HPDE6-E6E7 (cell line): ENCODE results near the gene RGPD4.
"Not testable (repeated sequence)": the region's sequence is repeated elsewhere in the genome, so short reads cannot be mapped to it uniquely, and the experiment has no call there.

Experiments used
- DNase-seq: peaks from one replicate; pipeline ENCODE4 v3.0.0; 2011; ENCODE audit warnings: missing footprints; ENCODE audit errors: extremely low spot score

Gene RGPD4

DNA sequence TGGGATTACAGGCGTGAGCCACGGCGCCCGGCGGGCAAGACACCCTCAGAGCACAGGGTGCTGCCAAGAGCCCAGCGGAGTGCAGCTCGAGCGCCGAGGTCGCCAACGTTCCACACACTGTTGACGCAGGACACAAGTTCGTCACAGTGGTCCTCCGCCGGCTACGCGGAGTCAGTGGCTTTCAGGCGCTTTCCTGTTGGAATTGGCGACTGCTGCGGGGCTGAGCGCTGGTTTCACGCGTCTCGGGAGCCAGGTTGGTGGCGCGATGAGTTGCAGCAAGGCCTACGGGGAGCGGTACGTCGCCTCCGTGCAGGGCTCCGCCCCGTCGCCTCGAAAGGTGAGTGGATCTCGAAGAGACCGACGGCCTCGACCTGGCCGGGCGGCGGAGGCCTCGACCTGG, at the start of gene RGPD4:
RGPD4 (plus strand) TSS at position 144 of the 400 bp plus-strand sequence; CDS start at position 266, 122 bp downstream.
- not testable (repeated sequence) for DNase-seq

DNA sequence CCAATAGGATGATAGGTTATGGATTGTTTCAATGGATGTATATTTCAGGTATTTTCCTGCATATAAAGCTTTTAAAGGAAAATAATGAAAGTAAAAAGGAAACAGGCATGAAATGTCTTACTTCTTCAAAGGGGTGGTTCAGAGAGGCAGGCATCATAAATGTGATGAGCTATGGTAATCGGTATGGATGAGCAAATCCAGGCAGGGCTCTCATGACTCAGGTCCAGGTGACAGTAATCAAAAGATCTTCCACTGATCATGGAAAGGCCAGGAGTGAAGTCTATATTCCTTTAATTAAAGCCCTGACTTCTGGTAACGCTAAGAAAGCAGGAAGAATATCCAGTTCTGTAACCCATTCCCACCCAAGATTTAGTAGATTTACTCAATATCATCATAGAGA, 48.7 kb upstream of the RGPD4 start:
- no peak for DNase-seq

DNA sequence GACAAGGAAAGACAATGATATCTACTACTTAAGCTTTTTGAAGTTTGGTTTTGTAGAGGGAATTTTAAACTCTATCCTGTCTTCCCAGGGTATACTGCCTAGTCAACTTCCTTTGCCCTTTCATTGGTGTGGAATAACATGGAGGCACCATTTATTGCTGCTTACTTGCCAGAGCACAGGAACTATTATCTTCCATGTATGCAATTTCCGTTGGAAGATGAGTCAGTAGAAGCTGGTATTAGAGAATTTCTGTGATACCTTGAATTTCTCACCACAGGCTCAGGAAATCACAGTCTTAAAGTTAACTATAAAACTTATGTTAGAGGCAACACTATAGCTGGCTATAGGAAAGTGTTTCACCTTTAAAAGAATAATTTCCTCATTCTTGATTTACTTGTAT, 40.9 kb upstream of the RGPD4 start:
- no peak for DNase-seq

DNA sequence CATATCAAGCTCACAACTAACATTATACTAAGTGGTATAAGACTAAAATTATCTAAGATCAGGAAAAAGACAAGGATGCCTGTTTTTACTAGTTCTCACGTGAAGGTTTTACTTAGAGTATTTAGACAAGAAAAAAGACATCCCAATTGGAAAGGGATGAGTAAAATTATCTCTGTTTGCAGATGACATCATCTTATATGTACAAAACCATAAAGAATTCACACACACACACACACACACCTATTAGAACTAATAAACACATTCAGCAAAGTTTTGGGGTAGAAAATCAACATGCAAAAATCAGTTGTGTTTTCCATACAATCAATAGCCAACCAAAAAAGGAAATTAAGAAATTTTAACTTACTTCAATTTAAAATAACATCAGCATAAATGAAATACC, 35.9 kb upstream of the RGPD4 start:
- no peak for DNase-seq

DNA sequence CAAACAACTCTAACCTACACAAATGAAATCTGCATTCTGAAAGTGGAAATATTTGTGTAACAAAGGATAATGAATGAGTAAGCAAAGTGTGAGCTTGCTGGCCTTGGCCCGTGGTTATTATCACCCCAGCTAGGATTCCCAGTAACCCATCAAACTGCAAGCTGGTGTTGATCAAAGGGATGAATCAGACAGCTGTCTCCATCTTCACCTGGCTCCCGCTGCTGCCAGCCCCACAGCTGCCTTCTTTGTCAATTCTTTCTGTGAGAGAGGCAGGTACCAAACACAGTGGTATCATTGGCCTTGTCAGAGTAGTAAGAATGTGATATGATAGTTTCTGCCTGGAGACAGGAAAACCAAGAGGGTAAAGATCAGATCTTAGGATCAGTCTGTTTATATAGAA, 25.2 kb upstream of the RGPD4 start:
- no peak for DNase-seq

DNA sequence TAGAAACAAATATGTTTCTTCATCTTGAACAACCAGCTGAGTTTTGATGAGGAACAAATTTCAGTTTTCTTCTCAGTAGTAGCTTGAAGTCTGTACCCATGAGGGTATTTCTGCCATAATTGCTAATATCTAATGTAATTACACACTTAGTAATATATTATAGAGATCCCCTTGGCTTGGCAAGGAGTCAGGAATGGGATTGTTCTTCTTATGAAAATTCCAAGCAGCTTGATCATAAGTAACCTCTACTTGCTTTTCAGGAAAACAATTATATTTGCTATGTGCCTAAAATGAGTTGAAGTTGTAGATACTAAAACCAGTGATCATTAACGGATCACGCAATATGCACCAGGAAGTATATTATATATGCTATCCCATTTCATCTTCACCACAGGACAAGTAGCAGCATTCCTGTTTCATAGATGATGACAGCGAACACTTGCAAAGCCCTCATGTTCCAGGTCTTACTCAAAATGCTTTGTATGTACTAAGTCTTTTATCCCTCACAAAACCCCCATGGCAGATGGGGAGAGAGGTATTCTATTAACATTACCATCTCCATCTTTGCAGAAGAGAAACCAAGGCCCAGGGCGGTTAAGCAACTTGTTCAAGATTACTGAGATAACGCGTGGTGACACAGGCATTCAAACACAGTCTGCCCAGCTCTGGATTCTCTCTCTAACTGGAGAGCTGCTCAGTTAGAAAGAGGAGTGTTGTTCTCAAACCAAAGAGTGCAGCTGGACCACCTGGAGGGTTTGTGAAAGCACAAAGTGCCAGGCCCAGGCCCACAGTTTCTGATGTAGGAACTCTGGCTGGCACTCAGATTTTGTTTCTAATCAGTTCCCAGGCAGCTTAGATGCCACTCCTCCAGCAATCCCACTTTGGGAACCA, 21.8 kb upstream of the RGPD4 start:
- no peak for DNase-seq

DNA sequence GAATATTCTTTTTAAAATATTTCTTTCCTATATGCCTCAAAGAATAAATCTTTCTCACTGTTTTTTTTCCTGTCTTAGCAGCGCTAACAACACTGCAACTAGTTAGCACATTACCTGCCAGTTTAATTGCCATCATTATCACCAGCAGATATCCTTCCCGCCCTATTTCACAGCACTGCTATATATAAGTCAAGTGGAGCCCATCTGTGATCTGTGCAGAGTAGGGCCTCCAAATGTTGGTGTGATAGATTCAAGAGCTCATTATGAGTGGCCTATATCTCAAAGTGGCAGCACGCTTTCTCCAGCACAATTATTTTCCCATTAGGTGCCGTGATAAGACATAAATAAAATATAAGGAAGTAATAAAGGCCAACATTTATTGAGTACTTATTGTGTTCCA, 19.8 kb upstream of the RGPD4 start:
- no peak for DNase-seq

DNA sequence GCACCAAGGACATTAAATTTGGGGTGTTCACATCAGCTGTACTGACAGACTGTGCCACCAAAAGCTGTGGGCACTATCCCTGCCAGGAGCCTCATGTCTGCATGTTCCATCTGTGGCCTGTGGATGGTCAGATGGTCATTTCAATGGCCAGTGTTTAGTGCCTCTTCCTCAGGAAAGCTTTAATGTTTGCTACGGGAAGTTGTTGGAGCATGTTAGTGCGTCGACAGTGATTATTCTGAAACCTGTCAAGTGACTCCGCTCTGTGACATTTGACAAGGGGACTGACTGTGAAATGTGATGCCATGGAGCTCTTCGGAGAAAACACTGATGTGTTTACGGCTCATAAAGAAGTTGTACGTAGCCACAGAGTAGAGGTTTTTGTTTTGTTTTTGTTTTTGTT, 18.7 kb upstream of the RGPD4 start:
- DNase-seq: no peak

DNA sequence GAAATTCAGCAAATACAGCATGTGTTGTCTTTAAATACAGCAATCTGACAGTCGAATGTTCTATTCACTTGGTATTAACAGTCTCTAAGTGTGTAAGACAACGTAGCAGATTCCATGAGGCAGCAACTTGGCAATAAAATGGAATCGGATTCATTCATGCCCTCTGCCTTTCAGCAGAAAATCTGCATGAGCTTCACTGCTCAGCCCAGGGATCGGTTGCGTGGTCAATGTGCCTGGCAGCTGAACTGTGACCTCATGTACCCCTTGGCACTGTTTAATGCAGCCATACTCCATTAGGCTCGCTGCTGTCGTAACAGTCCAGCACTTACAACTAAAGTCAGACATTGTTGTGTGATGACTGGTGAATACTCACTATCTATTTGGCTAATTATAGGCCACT, 17.7 kb upstream of the RGPD4 start:
- no peak for DNase-seq

DNA sequence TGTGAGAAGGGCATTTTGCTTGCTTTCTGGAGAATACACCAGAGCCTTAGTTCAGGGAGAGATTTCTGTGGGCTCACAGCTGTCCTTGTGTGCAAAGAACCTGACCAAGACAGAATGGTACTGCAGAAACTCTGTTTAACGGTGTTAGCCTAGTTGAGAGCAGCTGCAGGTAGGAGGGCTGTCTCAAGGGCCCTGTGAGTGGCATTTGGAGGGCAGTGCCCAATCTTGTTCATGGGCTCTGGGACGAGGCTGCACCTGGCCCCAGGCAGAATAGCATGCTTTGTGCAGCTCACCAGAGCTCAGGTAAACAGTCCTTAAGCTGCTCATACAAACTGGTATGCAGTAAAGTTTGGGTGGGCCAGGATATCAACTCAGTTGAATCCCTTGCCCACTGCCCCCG, 16.9 kb upstream of the RGPD4 start:
- DNase-seq: no peak

DNA sequence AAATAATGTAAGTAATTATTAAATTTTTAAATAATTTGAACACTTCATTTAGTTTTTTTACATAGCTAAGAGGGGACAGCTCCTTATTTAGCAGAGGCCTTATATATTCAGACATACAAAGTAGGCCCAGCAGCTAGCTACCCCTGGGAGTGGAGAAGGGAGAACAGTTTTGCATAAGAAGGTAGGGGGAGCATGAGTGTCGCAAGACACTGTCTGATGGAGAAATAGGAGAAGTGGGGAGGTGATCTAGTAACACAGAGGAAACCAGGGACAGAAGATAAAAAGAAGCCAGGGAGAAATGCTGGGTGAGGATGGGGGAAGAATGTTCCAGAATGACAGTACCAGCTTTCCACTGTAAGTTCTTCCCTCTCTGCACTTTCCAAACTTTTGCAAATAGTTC, 16.0 kb upstream of the RGPD4 start:
- DNase-seq: no peak

DNA sequence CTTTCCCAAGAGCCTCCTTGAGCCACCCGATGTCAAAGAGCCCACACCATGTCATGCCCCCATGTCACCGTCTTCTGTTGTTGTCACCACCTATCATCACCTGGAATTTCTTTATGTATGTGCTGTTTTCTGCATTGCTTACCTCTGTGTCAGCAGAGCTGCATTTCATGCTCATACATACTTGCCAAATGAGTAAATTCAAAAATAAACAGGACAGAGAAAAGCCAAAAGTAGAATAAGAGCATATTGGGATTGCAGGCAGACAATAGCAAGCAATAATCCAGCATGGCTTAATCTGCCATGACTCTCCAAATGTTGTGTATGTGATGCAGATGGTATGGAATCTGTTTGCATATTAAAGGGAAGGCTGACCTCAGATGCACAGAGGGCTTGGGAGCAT, 15.3 kb upstream of the RGPD4 start:
- no peak for DNase-seq

DNA sequence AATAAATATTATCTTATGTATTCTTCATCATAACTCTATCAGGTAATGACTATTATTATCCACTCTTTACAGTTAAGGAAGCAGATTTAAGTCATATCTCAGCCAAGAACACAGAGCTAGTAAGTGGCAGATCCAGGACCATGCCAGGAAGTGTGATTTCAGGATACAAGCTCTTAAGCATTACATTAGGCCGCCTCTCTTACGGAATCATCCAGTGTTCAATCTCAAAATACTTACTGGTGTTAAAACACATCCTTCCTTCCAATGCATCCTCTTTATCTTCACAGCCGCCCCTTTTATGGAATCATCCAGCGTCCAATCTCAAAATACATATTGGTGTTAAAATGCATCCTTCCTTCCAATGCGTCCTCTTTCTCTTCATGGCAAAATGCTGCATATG, 14.7 kb upstream of the RGPD4 start:
- no peak for DNase-seq

DNA sequence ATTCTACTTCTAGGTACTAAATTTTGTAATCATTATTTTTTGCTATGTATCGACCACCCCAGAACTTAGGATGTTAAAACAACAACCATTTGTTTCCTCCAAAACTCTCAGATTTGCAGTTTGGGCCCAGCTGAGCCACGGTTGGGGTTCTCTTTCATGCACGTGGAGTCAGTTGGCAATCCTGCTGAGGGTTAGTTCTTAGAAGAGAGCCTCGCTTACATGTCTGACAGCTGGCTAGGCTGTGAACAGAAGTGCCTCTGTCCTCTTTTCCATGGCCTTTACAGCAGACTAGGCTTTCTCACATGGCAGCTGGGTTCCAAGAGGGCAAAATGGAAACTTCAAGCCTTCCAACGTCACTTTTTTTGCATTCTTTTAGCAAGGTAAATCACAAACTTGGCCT, 9.3 kb upstream of the RGPD4 start:
- no peak for DNase-seq

DNA sequence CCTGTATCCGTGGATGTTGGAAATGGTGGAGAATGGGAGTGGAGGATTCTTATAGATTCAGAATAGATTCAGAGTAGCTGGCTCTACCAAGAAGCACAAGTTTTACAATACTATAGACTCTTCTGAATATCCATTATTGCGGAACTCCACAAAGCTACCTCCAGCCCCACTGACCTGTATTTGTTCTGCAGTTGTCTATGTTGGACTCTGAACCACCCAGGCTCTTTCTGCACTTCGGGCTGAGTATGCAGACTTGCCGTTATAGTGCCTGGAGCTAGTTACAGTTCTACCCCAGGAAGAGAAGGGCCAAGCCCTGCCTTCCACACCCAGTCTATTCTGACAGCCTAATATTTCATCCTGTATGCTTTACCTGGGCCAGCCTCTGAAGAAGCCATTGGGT, 4.4 kb upstream of the RGPD4 start:
- no peak for DNase-seq

DNA sequence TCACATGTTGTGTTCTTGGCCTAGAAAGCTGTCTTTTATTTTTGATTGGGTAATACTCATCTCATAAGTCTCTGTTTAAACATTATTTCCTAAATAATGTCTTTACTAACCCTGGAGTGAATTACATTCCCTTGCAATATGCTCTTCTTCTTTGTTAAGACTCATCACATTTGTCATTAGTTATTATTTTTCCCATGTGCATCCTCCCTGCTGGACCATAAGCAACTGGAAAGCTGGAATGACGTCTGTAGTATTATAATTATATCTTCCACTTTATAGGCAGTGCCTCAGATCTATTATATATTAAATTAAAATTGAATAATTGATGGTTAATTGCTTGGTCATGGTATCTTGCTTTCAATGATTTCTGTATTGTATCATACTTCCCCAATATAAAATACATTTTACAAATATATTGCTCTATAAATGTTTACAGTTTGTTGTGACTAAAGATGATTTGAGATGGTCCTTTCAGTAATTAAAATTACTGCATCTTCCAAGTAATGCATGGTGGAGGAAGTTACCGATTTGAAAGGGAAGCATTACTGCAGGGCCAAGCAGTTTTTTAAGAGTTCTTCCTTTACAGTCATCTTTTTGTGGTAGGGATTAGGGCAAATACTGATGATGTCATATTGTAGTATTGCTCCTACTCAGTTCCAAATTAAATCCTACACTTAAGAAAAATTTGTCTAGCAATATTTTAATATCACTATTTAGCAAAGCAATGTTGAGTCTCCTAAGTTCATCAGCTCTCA, 2.1 kb upstream of the RGPD4 start:
- DNase-seq: no peak

DNA sequence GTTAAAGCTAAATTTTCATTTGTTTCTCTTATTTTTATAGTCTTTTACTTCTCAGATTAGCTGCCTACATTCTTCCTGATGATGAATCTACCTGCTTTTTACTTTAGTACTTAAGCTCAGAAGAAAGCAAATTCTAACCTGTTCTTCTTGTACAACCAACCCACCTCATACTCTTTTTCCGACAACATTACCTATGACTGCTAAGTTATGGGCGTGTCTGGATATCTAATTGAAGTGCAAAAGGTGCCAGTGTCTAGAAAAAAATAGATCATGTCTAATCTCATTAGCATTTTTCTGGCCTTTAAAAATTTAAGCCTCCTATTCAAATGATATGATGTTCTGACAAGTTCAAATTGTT, 1.5 kb upstream of the RGPD4 start:
- no peak for DNase-seq

DNA sequence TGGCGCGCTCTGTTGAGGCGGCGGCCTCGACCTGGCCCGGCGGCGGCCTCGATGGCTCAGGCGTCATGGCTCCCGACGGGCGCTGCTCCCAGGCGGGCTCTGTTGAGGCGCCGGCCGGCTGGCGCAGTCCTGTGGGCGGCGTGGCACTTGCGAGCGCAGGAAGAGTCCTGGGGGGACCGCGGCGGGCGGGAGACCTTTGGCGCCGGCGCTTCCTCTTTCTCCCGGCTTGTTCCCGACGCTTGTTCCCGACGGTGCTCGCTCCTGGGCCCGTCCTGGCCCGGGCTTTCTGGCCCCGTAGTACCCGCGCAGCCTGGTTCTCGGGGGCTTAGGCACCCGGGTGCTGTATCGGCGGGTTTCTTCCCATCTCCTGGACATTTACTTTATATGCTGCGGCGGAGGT, 2.8 kb downstream of the RGPD4 start:
- DNase-seq: not testable (repeated sequence)

DNA sequence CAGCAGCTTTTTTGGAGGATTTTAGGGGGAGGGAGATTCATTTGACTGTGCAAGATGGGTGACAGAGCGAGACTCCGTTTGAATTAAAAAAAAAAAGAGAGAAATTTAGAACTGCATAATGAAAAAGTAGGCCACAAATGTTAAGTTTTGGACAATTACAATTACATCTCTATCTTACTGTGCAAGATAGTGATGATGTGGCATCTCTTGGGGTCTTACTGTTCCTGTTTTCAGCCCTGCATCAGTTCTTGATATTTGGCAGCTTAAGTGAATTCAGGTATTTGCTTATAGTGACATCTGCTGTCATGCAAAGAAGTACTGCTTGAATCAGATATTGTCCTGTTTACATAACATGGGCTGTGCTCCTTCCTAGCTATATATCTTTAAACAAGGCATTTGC, 6.5 kb downstream of the RGPD4 start:
- not testable (repeated sequence) for DNase-seq

DNA sequence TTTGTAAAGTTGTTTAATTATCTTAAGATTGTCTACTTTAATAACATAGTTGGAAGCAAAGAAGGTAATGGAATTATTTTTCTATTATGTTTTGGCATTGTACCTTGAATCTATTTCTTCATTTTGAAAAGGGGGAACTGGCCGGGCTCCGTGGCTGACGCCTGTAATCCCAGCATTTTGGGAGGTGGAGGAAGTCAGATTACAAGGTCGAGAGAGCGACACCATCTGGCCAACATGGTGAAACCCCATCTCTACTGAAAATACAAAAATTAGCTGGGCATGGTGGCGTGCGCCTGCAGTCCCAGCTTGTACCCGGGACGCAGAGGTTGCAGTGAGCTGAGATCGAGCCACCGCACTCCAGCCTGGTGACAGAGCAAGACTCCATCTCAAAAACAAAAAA, 6.9 kb downstream of the RGPD4 start:
- not testable (repeated sequence) for DNase-seq

DNA sequence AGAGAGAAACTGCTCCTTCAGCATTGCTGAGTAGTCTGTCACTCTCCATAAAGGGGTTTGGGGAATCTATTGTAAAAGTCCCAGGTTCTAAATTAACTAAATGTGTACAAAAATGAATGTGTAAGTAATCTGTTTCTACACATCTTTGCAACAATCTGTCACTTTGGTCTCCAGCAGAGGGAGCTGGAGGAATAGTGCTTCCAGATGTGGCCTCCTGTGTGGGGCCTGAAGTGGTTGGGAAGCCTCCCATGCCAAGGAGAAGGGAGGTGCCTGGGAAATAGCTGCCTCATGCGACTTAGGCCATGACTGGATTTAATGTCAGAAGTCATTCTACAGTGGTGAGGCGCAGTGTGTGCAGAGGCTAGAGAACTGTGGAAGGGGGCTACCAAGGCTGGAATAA, 89.4 kb downstream of the RGPD4 start:
- DNase-seq: not testable (repeated sequence)

DNA sequence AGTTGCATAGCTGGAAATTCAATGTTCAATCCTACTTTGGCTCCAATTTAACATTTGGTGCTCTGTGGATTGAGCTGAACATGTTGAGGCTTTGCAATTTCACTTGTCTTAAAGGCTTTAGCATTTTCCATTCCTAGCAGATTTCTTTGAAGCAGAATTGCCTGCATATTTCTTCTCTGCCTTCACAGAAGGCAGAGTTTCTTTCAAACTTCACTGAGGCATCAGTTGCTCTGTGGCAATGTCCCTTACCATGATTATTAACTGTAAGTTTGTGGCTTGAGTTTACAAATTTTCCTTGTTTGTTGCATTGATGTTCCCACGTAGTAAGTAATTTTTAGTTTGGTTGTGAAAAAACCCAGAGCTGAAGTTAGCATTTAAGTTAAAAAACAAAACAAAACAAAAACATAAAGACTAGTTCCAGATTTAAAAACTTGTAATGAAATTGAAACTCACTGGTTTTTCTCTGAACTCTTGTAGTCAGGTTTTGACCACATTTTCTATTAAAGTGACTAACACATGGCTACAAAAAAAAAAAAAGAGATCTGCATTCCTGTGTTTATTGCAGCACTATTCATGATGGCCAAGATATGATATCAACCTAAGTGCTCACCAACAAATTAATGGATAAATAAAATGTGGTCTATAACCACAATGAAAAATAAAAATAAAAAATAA, 90.1 kb downstream of the RGPD4 start:
- not testable (repeated sequence) for DNase-seq
